Measurements from ENCODE around the gene C11orf16.
"Not testable (repeated sequence)": the region's sequence is repeated elsewhere in the genome, so short reads cannot be mapped to it uniquely, and the experiment has no call there.

C11orf16 gene

GRCh38 chr11:8914661-8915018 lies 18.1 kb downstream of the C11orf16 start:
- Histone ChIP-seq H3K27me3 (ENCODE audit: insufficient read depth, low read length) (peaks cover 9% of the 10 kb centered on the region), H3K27ac (ENCODE audit: low read depth, low read length) (no peak overlapping the region), H3K36me3 (ENCODE audit: insufficient read depth, low read length) (peaks cover 42% of the 10 kb centered on the region), H3K4me1 (ENCODE audit: insufficient read depth, low read length) (peaks cover 19% of the 10 kb centered on the region; the same call in 1 of the 2 replicates), H3K9me3 (ENCODE audit: insufficient read depth, low read depth, low read length) (no peaks in the 10 kb centered on the region), H3K4me3 (ENCODE audit: low read length) (no peak overlapping the region), H3K9ac (ENCODE audit: low read depth, low read length) (no peak overlapping the region)
- 92% methylated on average over 4 of the region's 4 CpGs for WGBS

- no peak overlapping the region for H3K4me3 ChIP-seq (ENCODE audit: low read length)
- peaks cover 38% of the 10 kb centered on the region for H3K36me3 ChIP-seq (ENCODE audit: insufficient read depth, low read length)
- peaks cover 14% of the 10 kb centered on the region for H3K27me3 ChIP-seq (ENCODE audit: insufficient read depth, low read length)
- H3K27ac ChIP-seq (ENCODE audit: low read depth, low read length), result no peak overlapping the region
- 64% methylated on average over 9 of the region's 9 CpGs for WGBS
- H3K9me3 ChIP-seq (ENCODE audit: insufficient read depth, low read depth, low read length), result no peaks in the 10 kb centered on the region
- H3K4me1 ChIP-seq (ENCODE audit: insufficient read depth, low read length), result peaks cover 23% of the 10 kb centered on the region; the same call in 1 of the 2 replicates
- H3K9ac ChIP-seq (ENCODE audit: low read depth, low read length), result no peak overlapping the region
Measured at GRCh38 chr11:8913961-8914660, 18.6 kb downstream of the C11orf16 start.

GRCh38 chr11:8911029-8911823 lies 21.5 kb downstream of the C11orf16 start, which contains the start of gene AKIP1:
AKIP1 (plus strand) TSS chr11:8911189; CDS start chr11:8911450, 261 bp downstream.
- Histone ChIP-seq H3K27ac (ENCODE audit: low read depth, low read length) (peak within 1 kb of the TSS; percentile 65), H3K9ac (ENCODE audit: low read depth, low read length) (peak within 1 kb of the TSS; percentile 73), H3K27me3 (ENCODE audit: insufficient read depth, low read length) (peaks cover 25% of the 10 kb centered on the region), H3K4me3 (ENCODE audit: low read length) (peak within 1 kb of the TSS; percentile 72), H3K9me3 (ENCODE audit: insufficient read depth, low read depth, low read length) (no peaks in the 10 kb centered on the region), H3K36me3 (ENCODE audit: insufficient read depth, low read length) (peaks cover 10% of the 10 kb centered on the region), H3K4me1 (ENCODE audit: insufficient read depth, low read length) (peaks cover 9% of the 10 kb centered on the region; the same call in 1 of the 2 replicates)
- under 1% methylated on average over 68 of the region's 68 CpGs for WGBS

- 0% methylated on average over 10 of the region's 19 CpGs for WGBS
- peaks cover 6% of the 10 kb centered on the region for H3K36me3 ChIP-seq (ENCODE audit: insufficient read depth, low read length)
- no peaks in the 10 kb centered on the region for H3K9me3 ChIP-seq (ENCODE audit: insufficient read depth, low read depth, low read length)
- peaks cover 25% of the 10 kb centered on the region for H3K27me3 ChIP-seq (ENCODE audit: insufficient read depth, low read length)
- peak overlapping the region; percentile 28; the same call in 1 of the 2 replicates for H3K9ac ChIP-seq (ENCODE audit: low read depth, low read length)
- H3K27ac ChIP-seq (ENCODE audit: low read depth, low read length), result no peak overlapping the region
- H3K4me1 ChIP-seq (ENCODE audit: insufficient read depth, low read length), result peaks cover 9% of the 10 kb centered on the region; the same call in 1 of the 2 replicates
- H3K4me3 ChIP-seq (ENCODE audit: low read length), result peak overlapping the region; percentile 56
Measured at GRCh38 chr11:8910649-8911026, 22.1 kb downstream of the C11orf16 start.

GRCh38 chr11:8908099-8908498 lies 24.6 kb downstream of the C11orf16 start:
- Histone ChIP-seq H3K27ac (ENCODE audit: low read depth, low read length) (no peak overlapping the region), H3K36me3 (ENCODE audit: insufficient read depth, low read length) (no peaks in the 10 kb centered on the region), H3K9me3 (ENCODE audit: insufficient read depth, low read depth, low read length) (no peaks in the 10 kb centered on the region), H3K9ac (ENCODE audit: low read depth, low read length) (no peak overlapping the region), H3K4me3 (ENCODE audit: low read length) (no peak overlapping the region), H3K27me3 (ENCODE audit: insufficient read depth, low read length) (peaks cover 25% of the 10 kb centered on the region), H3K4me1 (ENCODE audit: insufficient read depth, low read length) (peaks cover 9% of the 10 kb centered on the region; the same call in 1 of the 2 replicates)

GRCh38 chr11:8907116-8907515 lies 25.6 kb downstream of the C11orf16 start:
- no peak overlapping the region for H3K4me3 ChIP-seq (ENCODE audit: low read length)
- no peak overlapping the region for H3K9ac ChIP-seq (ENCODE audit: low read depth, low read length)
- H3K27ac ChIP-seq (ENCODE audit: low read depth, low read length), result no peak overlapping the region
- no peaks in the 10 kb centered on the region for H3K36me3 ChIP-seq (ENCODE audit: insufficient read depth, low read length)
- peaks cover 6% of the 10 kb centered on the region; the same call in 1 of the 2 replicates for H3K4me1 ChIP-seq (ENCODE audit: insufficient read depth, low read length)
- no peaks in the 10 kb centered on the region for H3K9me3 ChIP-seq (ENCODE audit: insufficient read depth, low read depth, low read length)
- 93% methylated on average over 1 of the region's 1 CpG for whole genome bisulfite sequencing
- H3K27me3 ChIP-seq (ENCODE audit: insufficient read depth, low read length), result peaks cover 25% of the 10 kb centered on the region

DNA sequence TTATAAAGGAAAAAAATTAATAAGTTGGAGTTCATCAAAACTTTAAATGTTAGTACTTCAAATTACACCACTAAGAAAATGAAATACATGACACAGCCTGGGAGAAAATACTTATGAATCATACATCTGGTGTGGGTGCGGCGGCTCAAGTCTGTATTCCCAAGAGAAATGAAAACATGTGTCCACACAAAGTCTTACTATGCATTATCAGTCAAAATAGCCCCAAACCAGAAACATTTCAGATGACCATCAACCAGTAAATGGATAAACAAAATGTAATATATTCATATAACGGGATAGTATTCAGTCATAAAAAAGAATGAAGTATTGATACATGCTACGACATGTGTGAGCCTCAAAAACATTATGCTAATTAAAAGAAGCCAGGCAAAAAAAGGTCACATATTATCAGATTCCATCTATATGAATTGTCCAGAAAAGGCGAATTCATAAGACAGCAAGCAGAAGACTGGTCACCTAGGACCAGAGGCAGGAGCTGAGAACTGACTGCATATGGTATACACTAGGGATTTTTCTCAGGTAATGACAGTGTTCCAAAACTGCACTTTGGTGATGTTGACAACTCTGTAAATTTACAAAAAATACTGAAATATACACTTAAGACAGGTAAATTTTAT lies 27.1 kb downstream of the C11orf16 start:
- Histone ChIP-seq H3K36me3 (ENCODE audit: insufficient read depth, low read length) (no peaks in the 10 kb centered on the region), H3K27ac (ENCODE audit: low read depth, low read length) (no peak overlapping the region), H3K9me3 (ENCODE audit: insufficient read depth, low read depth, low read length) (no peaks in the 10 kb centered on the region), H3K27me3 (ENCODE audit: insufficient read depth, low read length) (peaks cover 25% of the 10 kb centered on the region), H3K9ac (ENCODE audit: low read depth, low read length) (no peak overlapping the region), H3K4me1 (ENCODE audit: insufficient read depth, low read length) (peaks cover 6% of the 10 kb centered on the region; the same call in 1 of the 2 replicates), H3K4me3 (ENCODE audit: low read length) (no peak overlapping the region)
- 95% methylated on average over 4 of the region's 5 CpGs for WGBS

GRCh38 chr11:8899119-8899753 lies 33.5 kb downstream of the C11orf16 start:
- Histone ChIP-seq H3K4me1 (ENCODE audit: insufficient read depth, low read length) (no peaks in the 10 kb centered on the region), H3K9ac (ENCODE audit: low read depth, low read length) (no peak overlapping the region), H3K4me3 (ENCODE audit: low read length) (no peak overlapping the region), H3K36me3 (ENCODE audit: insufficient read depth, low read length) (no peaks in the 10 kb centered on the region), H3K27me3 (ENCODE audit: insufficient read depth, low read length) (no peaks in the 10 kb centered on the region), H3K9me3 (ENCODE audit: insufficient read depth, low read depth, low read length) (peaks cover 14% of the 10 kb centered on the region; the same call in 1 of the 2 replicates), H3K27ac (ENCODE audit: low read depth, low read length) (no peak overlapping the region)

DNA sequence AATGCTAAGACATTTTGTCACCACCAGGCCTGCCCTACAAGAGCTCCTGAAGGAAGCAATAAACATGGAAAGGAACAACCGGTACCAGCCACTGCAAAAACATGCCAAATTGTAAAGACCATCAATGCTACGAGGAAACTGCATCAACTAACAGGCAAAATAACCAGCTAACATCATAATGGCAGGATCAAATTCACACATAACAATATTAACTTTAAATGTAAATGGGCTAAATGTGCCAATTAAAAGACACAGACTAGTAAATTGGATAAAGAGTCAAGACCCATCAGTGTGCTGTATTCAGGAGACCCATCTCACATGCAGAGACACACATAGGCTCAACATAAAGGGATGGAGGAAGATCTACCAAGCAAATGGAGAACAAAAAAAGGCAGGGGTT lies 41.6 kb downstream of the C11orf16 start:
- WGBS, result 93% methylated on average over 1 of the region's 2 CpGs
- H3K36me3 ChIP-seq (ENCODE audit: insufficient read depth, low read length); H3K27me3 ChIP-seq (ENCODE audit: insufficient read depth, low read length); H3K9ac ChIP-seq (ENCODE audit: low read depth, low read length); H3K4me3 ChIP-seq (ENCODE audit: low read length); H3K4me1 ChIP-seq (ENCODE audit: insufficient read depth, low read length); H3K9me3 ChIP-seq (ENCODE audit: insufficient read depth, low read depth, low read length); H3K27ac ChIP-seq (ENCODE audit: low read depth, low read length): not testable (repeated sequence)

DNA sequence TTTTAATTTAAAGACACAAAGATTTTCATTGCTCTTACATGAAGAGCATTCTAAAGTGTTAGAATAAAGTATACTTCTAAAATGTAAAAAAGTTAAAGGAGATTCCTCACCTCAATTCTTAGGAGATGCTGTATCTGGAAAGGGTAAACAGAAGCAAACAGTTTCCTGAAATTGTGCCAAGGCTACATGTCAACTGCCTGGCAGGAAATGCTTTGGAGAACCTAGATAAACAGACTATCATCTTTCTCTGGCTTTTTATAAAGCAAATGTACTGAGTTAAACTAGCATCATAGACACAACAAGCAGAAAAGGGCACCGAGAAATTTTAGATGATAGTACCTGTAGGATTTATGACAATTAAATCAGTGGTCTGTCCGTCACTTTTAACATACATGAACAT lies 46.4 kb downstream of the C11orf16 start:
- no peaks in the 10 kb centered on the region for H3K27me3 ChIP-seq (ENCODE audit: insufficient read depth, low read length)
- peaks cover 7% of the 10 kb centered on the region for H3K9me3 ChIP-seq (ENCODE audit: insufficient read depth, low read depth, low read length)
- H3K4me3 ChIP-seq (ENCODE audit: low read length), result no peak overlapping the region
- whole genome bisulfite sequencing, result 92% methylated on average over 2 of the region's 2 CpGs
- no peak overlapping the region for H3K9ac ChIP-seq (ENCODE audit: low read depth, low read length)
- H3K36me3 ChIP-seq (ENCODE audit: insufficient read depth, low read length), result no peaks in the 10 kb centered on the region
- H3K27ac ChIP-seq (ENCODE audit: low read depth, low read length), result no peak overlapping the region
- no peaks in the 10 kb centered on the region for H3K4me1 ChIP-seq (ENCODE audit: insufficient read depth, low read length)

DNA sequence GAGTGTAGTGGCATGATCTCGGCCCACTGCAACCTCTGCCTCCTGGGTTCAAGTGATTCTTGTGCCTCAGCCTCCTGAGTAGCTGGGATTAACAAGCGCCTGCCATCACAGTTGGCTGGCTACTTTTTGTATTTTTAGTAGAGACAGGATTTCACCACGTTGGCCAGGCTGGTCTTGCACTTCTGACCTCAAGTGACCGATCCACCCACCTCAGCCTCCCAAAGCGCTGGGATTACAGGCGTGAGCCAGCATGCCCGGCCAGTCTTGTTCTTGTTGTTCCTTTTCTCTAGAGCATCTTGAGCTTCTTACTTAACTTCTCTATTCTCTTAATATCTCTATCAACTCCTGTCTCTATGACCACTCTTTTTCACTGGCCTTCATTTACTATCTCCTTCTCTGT lies 51.2 kb downstream of the C11orf16 start:
- 93% methylated on average over 7 of the region's 7 CpGs for WGBS
- H3K9ac ChIP-seq (ENCODE audit: low read depth, low read length); H3K36me3 ChIP-seq (ENCODE audit: insufficient read depth, low read length): not testable (repeated sequence)

More for the DNA sequence above, 51.2 kb downstream of the C11orf16 start:
- not testable (repeated sequence) for H3K27ac ChIP-seq (ENCODE audit: low read depth, low read length); H3K4me3 ChIP-seq (ENCODE audit: low read length); H3K9me3 ChIP-seq (ENCODE audit: insufficient read depth, low read depth, low read length); H3K4me1 ChIP-seq (ENCODE audit: insufficient read depth, low read length); H3K27me3 ChIP-seq (ENCODE audit: insufficient read depth, low read length)
